HG03159 (cell line): Measurements from ENCODE around the gene RNU11.
A peak's percentile ranks its signal among the peaks of the same experiment; 100 is the strongest.
"Not testable (repeated sequence)": the region's sequence is repeated elsewhere in the genome, so short reads cannot be mapped to it uniquely, and the experiment has no call there.

Experiments
- ATAC-seq: cut with Tn5 transposase; IDR thresholded peaks from one replicate; pipeline ENCODE4 v1.9.1; 2021; ENCODE audit warnings: mild to moderate bottlenecking, moderate library complexity; ENCODE audit not compliant: unreplicated experiment

The RNU11 gene

DNA sequence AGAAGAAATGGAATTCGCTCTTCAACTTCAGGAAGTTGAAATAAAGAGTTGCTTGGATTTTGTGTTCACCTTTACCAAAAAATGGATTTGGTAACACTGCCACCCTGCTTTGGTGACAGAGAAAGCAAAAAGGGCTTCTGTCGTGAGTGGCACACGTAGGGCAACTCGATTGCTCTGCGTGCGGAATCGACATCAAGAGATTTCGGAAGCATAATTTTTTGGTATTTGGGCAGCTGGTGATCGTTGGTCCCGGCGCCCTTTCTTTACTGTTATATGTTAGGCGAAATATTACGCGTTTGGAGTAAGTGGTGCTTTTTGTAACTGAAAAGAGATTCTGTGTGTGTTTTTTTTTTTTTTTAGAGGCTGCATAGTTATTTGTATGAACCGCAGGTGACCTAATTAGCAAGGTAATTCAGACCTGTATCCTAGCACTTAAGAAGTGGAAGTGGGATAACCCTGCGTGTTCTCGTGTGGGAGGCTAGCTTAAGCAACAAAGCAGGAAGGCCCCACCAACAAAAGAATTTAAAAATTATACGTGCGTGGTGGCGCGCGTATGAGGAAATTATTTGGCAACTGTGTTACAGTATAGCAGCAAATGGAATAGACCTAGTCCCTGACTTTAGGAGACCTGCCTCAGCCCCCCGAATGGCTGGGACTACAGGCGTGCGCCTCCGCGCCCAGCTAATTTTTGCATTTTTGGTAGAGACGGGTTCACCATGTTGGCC is at the start of gene RNU11:
TSS of gene RNU11 (plus strand) at position 127 of the 725 bp plus-strand sequence.
- peak; percentile 64 for ATAC-seq

DNA sequence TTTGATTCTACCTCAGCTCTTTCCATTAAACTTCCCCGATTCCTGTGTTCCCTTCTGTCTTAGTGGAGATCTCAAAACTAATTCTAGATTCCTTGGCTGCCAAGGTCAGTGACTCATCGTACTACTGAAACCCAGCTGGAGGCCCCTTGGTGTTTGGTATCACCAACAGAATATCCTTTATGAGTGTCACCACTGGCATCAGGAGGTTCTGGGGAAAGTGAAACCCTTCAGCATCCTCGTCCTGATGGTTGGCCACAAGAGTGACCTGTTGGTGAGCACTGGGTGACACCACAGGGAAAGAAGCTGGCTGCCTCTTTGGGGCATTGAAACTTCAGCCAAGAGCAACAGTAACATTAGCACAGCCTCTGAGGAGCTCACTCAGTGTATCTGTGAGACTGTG is 46.7 kb upstream of the RNU11 start:
- ATAC-seq, result no peak

DNA sequence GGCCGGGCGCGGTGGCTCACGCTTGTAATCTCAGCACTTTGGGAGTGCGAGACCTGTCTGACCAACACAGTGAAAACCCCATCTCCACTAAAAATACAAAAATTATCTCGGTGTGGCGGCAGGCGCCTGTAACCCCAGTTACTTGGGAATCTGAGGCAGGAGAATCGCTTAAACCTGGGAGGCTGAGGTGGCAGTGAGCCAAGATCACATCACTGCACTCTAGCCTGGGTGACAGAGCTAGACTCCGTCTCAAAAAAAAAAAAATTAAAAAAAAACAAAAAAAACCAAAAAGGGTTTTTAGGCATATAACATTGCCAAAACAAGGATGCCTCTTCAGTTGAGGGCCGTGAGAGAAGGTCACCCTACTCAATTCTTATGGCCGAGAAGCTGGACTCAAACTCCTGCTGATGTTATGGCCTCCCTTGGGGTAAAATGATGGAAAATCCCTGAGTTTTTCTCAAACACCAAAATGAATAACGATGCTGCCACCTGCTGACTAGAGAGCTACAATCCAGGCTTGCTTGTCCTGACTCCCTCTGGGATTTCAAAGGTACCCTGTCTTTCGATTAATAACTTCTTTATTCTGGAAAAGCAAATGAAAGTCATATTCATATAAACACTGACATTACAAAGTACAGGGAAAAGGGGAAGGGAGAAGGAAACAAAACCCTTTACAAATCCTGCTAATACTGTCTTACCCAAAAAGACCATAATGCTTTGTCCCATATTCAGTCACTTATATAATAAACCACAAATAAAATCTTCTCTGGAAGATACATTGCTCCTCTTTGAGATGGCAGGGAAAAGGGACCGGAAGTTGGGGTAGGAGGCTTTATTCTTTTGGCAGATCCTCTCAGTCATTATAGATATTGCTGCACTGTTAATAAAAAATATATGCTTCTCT is 45.6 kb upstream of the RNU11 start:
- ATAC-seq, result no peak

DNA sequence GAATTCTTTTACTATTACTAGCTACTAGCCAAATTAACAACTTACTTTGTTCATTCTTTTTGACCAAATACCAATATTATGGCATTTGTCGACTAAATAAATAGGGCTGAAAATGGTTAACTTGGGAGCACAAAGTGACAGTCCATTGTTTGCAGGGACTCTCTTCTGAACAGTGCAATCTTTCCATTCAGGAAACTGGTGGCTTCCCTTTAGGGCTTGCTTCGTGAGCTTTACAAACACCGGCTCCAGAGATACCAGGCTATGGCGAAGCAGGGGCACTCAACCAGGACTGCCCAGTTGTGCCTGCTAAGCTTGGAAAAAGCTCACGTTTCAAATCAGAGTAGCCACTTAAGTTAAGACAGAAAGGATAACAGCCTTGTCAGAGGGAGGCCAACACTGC is 44.0 kb upstream of the RNU11 start:
- no peak for ATAC-seq

DNA sequence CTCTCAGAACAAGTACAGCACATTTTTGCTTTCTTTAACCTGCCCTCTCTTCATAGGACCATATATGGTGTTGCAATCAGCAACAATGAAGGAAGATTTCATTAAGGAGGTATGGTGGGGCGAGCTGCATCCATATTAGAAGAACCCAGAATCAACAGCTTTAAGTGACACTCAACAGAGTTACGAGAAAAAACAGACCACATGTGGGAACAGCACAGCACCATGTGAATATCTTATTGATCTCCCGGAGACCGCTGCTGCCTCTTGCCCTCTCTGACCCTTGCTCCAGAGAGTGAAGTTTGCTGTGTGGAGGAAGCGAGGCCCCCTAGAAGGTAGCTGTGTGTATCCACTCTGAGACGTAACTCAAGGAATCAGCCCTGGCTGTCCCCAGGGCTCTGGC is 43.4 kb upstream of the RNU11 start:
- no peak for ATAC-seq

DNA sequence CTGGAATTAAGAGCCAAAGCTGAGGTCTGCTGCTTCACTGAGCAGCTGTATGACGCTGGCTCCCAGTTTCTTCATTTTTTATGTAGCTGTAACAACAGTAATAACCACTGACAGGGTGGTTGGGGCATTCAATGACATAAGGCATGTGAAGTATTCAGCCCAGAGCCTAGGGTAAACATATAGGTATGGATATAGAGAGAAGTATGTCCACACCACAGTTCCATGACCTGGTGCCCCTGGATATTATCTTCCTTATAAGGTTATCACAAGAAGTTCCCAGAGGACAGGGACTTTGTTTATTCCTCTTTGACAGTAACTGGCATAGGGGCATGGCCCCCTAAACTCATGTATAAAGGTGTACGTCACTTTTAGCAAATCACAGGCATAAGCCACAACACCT is 41.6 kb upstream of the RNU11 start:
- ATAC-seq, result no peak

DNA sequence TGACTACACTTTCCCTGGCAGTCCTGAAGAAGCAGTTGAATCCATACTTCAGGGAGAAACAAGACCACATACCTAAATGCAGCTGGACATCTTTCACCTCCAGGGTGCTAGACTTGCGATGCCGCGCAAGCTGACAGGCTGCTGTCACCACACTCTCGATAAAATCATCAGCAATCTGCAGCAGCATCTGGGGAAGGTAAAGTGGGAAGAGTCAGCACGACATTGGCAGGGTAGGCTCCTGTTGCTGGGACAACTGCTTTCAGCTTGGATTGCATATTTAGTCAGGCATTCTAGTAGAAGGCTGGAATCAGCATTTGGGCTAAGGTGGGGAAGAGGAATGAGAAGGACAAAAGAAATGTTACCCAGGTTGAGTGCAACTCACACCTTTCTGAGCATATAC is 35.2 kb upstream of the RNU11 start:
- ATAC-seq, result no peak

DNA sequence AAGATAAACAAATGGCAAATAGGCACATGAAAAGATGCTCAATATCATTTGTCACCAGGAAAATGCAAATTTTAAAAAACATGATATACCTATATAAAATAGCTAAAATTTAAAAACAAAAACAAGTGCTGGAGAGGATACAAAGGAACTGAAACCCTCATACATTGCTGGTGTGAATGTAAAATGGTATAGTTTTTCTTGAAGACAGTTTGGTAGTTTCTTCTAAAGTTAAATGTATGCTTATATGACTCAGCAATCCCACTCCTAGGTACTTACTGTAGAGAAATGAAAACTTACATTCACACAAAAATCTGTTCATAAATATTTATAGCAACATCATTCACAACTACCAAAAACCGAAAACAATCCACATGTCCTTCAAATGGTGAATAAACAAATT is 16.7 kb upstream of the RNU11 start:
- ATAC-seq, result no peak

DNA sequence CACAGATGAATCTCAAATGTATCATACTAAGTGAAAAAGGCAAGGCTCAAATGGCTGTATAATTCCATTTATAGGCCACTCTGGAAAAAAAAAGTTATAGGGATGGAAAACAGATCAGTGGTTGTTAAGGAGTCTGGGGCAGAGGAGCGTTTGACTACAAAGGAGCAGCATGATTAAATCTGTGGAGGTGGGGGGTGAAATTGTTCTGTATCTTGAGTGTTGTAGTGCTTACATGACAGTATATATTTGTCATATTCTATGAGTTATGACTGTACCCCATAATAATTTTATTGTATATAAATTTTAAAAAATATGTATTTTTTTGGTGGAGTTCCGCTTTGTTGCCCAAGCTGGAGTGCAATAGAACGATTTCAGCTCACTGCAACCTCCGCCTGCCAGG is 15.8 kb upstream of the RNU11 start:
- ATAC-seq, result no peak

DNA sequence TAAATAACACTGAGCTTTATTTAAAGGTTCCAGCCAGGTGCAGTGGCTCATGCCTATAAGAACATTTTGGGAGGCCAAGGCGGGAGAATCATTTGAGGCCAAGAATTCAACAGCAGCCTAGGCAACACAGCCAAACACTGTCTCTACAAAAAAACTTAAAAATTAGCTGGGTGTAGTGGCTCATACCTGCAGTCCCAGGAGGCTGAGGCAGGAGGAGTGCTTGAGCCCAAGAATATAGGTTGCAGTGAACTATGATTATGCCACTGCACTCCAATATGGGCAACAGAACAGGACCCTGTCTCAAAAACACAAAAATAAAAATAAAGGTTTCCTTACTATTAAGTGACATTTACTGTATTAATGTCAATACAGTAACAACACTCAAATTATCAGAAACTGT is 7.6 kb upstream of the RNU11 start:
- ATAC-seq, result no peak

DNA sequence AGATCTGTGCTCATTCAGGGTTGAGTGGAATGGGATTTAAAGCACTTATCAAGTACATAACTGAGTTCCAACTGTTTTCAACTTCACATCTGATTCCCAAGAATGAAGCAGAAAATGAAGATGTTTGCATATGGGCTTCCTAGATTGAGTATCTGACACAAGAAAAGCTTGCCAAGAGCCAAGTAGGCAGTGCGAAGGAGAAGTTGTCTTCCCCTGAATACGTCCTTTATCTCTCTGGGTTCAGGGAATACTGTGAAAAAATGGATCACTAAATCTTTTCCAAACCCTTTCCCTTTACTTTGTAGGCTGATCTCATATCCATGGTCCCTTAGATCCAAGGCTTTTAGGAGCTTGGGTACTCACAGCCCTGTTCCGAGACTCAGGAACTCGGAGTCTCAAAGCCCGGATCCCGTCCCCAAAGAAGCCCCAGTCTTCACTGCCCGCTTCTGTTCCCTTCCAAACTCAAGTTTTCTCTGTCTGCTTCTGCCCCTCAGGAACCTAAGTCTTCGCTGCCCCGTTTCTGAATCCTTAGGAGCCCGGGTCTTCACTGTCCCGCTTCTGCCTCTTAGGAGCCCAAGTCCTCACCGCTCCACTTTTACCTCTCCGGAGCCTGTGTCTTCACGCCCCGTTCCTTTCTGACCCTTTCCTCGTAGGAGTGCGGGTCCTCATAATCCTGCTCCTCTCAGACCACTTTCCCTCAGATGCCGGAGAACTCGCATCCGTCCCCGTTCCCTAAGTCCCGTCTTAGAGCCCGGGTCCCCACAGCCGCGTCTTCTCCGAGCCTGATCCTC is 6.1 kb upstream of the RNU11 start:
- peak; percentile 31 for ATAC-seq

DNA sequence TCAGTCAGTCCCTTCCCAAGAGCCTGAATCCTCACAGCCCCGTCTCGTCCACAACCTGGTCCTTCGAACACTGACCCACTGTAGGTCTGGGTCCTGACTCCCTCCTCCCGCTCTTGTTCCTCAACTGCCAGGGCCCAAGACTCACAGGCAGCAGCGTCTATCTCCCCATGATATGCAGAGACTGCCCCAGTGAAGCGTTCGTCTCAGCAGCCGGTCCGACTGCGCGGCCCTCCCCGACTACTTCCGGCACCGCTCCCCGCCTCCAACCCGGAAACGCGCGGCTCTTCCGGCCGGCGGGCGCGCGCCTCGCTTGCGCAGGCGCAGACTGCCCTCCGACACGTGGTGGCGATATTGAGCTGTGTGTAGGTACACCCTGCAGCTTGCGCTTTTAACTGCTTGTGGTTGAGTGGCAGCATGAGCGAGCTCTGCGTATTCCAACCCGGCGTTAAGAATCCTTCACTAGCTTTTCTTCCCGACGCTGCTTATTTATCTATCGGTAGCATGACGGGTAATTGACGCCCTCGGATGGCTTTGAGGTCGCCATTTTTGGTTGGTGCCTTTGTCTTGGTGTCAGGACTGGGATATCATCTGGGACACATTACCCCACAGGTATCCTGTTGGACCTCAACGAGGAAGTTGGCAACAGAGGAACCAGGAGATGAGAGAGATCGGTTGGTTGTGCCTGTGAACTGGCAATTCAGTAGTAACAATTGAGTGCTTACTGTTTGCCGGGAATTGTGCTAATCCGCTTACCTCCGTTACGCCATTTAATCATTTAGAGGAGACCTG is 5.4 kb upstream of the RNU11 start, which contains the start of gene TAF12:
TSS of gene TAF12 (minus strand) at position 221 of the 789 bp plus-strand sequence. CDS start 20,986 bp downstream, outside the sequence.
- ATAC-seq, result peak; percentile 75

DNA sequence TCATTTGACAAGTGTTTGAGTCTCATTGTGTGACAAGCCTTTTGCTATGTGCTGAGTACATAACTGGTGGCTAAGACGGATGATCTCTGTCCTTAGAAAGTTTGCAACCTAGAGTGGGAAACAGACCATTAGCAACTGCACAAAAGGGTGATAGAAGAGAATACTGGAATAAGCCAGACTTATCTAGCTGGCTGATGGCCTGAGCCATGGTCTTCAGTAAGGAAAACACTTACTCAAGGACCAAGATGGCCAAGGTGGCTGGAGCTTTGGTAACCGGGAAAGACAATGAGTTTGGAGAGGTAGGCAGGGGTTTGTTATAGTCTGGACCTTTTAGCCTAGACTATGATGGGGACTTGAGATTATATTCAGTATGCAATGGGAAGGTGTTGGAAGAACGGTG is 3.9 kb upstream of the RNU11 start:
- ATAC-seq, result no peak

DNA sequence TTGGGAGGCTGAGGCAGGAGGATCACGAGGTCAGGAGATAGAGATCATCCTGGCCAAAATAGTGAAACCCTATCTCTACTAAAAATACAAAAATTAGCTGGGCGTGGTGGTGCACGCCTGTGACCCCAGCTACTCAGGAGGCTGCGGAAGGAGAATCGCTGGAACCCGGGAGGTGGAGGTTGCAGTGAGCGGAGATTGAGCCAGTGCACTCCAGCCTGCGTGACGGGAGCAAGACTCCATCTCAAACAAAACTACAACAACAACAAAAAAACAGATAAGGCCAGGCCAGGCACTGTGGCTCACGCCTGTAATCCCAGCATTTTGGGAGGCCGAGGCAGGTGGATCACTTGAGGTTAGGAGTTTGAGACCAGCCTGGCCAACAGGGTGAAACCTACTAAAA is 3.0 kb upstream of the RNU11 start:
- ATAC-seq, result not testable (repeated sequence)

DNA sequence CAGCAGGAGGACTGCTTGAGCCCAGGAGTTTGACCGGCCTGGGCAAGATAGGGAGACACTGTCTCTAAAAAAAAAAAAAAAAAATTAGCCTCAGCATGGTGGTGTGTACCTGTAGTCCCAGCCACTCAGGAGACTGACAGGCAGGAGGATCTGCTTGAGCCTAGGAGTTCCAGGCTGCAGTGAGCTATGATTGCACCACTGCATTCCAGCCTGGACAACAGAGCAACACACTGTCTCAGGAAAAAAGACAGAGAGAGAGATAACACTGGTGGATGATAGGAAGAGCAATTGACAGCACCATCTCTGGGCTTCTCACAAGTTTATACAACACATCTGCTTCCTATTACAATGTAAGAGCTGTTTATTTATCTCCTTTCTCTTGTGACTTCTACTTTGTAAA is 2.4 kb upstream of the RNU11 start:
- no peak for ATAC-seq

DNA sequence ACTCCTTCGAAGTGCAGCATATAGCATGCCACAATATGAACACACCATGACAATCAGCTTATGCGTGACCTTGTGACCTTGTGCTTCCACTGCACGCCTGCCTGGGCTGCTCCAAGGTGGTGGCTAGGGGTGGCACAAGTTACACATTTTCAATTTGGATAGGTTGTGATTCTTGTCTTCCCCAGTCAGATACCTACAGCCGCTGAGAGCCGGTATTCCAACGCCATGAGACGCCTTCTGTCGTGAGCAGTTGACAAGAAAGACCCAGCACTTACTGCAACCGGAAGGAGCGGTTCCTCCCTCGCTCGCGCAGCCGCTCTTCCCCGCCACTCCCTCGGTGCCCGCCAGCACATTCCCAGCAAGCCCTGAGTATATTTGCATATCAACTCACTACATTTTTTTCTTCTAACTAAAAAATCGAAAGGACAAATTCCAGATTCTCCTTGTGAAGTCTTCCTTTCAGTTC is 359 bp upstream of the RNU11 start:
- peak; percentile 69 for ATAC-seq

DNA sequence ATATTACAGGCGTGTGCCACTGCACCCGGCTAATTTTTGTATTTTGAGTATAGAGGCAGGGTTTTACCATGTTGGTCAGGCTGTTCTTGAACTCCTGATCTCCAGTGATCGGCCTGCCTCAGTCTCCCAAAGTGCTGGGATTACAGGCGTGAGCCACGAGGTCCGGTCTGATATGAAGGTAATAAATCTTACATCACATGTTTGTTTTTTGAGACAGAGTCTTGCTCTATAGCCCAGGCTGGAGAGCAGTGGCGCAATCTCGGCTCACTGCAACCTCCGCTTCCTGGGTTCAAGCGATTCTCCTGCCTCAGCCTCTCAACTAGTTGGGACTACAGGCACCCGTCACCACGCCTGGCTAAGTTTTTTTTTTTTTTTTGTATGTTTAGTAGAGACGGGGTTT is 4.7 kb downstream of the RNU11 start:
- ATAC-seq, result not testable (repeated sequence)

DNA sequence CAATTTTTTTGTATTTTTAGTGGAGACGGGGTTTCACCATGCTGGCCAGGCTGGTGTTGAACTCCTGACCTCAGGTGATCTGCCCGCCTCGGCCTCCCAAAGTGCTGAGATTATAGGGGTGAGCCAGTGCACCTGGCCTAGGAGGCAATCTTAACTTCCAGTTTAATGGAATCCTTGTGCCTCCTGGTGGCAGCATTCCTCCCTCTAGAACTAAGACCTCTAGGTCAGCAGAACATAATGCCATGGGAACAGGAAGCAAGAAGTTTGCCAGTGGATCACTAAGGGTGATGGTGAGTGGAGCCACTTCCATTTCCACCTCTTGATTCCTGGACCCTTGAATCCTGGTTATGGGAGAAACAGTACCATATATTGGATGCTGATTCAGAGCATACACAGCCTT is 5.5 kb downstream of the RNU11 start:
- not testable (repeated sequence) for ATAC-seq

DNA sequence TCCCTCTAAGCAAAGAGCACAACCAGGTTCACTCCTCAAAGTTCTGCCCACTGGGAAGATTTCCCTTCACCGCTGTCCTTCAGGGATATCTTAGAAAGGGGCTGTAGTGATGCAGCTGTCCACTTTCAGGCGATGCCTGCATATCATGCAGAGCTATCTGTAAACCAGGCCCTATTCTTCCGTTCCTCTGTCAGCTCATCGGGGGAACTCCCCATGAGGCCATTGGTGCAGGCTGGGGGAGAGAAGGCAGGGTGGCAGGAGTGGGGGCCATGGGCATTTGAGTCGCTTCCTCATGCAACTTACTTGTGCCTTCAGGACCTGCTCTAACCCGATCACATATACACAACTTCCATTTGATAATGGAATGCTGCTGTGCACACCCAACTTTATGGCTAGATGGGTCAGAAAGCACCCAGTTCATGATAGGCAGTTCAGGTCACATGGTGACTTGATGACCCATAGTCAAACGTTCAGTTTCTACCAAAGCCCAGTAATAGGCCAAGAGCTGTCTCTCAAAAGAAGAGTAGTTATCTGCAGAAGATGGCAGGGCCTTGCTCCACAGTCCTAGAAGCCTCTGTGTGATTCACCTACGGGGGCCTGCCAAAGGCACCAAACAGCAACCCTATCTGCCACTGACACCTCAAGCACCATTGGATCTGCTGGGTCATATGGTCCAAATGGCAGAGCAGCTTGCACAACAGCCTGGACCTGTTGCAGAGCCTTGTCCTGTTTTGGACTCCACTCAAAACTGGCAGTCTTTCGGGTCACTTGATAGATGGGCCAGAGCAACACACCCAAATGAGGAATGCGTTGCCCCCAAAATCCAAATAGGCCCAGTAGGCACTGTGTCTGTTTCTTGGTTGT is 7.3 kb downstream of the RNU11 start:
- ATAC-seq, result not testable (repeated sequence)
